Stimulated activated CD4-positive, alpha-beta T cell treated with anti-CD3 and anti-CD28 coated beads, Interleukin-1b, Interleukin-23, amount 100 ng/mL, for 24 hours (primary cell): ENCODE measurements around the gene FGD6.
"Not testable (repeated sequence)": the region's sequence is repeated elsewhere in the genome, so short reads cannot be mapped to it uniquely, and the experiment has no call there.

Source experiments
- DNase-seq, 4 experiments: peaks; one replicate each; pipeline ENCODE4 v3.0.0-alpha.2; 2020; ENCODE audit warnings: low read depth in 4 of 4, low spot score in 1 of 4

FGD6 gene

GRCh38 chr12:95205685-95206084 is 11.6 kb downstream of the FGD6 start:
- no peak for DNase-seq

GRCh38 chr12:95205016-95205624 is 12.1 kb downstream of the FGD6 start:
- DNase-seq, result no peak

- no peak for DNase-seq
Observed at GRCh38 chr12:95204141-95204866, 13.0 kb downstream of the FGD6 start.

GRCh38 chr12:95203487-95204030 is 13.7 kb downstream of the FGD6 start:
- no peak for DNase-seq

- no peak for DNase-seq
Observed at GRCh38 chr12:95202691-95203486, 14.4 kb downstream of the FGD6 start.

GRCh38 chr12:95201056-95201670 is 16.1 kb downstream of the FGD6 start:
- no peak for DNase-seq

- DNase-seq, result no peak
Observed at GRCh38 chr12:95200128-95200894, 17.0 kb downstream of the FGD6 start.

- no peak for DNase-seq
Observed at GRCh38 chr12:95198914-95199313, 18.4 kb downstream of the FGD6 start.

GRCh38 chr12:95197636-95198035 is 19.6 kb downstream of the FGD6 start:
- DNase-seq, result no peak

GRCh38 chr12:95196875-95197569 is 20.2 kb downstream of the FGD6 start:
- DNase-seq, result not testable (repeated sequence)

- no peak for DNase-seq
Observed at GRCh38 chr12:95195122-95195521, 22.1 kb downstream of the FGD6 start.

- DNase-seq, result no peak
Observed at GRCh38 chr12:95193139-95193538, 24.1 kb downstream of the FGD6 start.

GRCh38 chr12:95192271-95192670 is 25.0 kb downstream of the FGD6 start:
- no peak for DNase-seq

GRCh38 chr12:95191060-95191696 is 26.1 kb downstream of the FGD6 start:
- DNase-seq, result no peak

- no peak for DNase-seq
Observed at GRCh38 chr12:95187865-95188415, 29.3 kb downstream of the FGD6 start.

GRCh38 chr12:95185854-95186253 is 31.4 kb downstream of the FGD6 start:
- DNase-seq, result no peak

GRCh38 chr12:95185072-95185471 is 32.2 kb downstream of the FGD6 start:
- DNase-seq, result no peak

GRCh38 chr12:95184121-95184520 is 33.1 kb downstream of the FGD6 start:
- DNase-seq, result no peak

GRCh38 chr12:95182868-95183415 is 34.3 kb downstream of the FGD6 start:
- DNase-seq, result no peak
